ENCODE data around the gene LMNTD1. TPM values are rescaled to one million over a fixed set of nuclear protein-coding genes. Genes with fewer than 3 reads are reported as not detected.
A peak's percentile ranks its signal among the peaks of the same experiment; 100 is the strongest.

Gene LMNTD1
- total RNA-seq, 1 donor from 2014 or later: not detected

GRCh38 chr12:25566202-25566949 lies 13.3 kb upstream of the LMNTD1 start:
- FAIRE-seq (no peak), DNase-seq (ENCODE audit: low read depth) (no peak)
- H3K9me3 ChIP-seq (ENCODE audit: insufficient read depth, low read depth, low read length): no peaks in the 10 kb centered on the region
- no peak overlapping the region for H3K9ac ChIP-seq (ENCODE audit: low read length)
- H3K36me3 ChIP-seq (ENCODE audit: insufficient read depth, low read length): no peaks in the 10 kb centered on the region
- H3K36me3 Mint-ChIP-seq (ENCODE audit: low read depth, unreplicated experiment): no peaks in the 10 kb centered on the region
- H3K4me1 Mint-ChIP-seq (ENCODE audit: low read depth, unreplicated experiment): no peaks in the 10 kb centered on the region
- H3K4me2 ChIP-seq (ENCODE audit: low read length): no peak overlapping the region
- H3K79me2 ChIP-seq (ENCODE audit: insufficient read depth, low read length): no peaks in the 10 kb centered on the region
- no peak overlapping the region for H3K27ac Mint-ChIP-seq (ENCODE audit: unreplicated experiment)
- H3K27me3 Mint-ChIP-seq (ENCODE audit: low read depth, unreplicated experiment): no peaks in the 10 kb centered on the region
- H4K20me1 ChIP-seq (ENCODE audit: insufficient read depth, low read length): no peaks in the 10 kb centered on the region
- H3K4me3 ChIP-seq (ENCODE audit: insufficient read depth, low read depth, low read length): no peak overlapping the region
- no peaks in the 10 kb centered on the region for H3K27me3 ChIP-seq (ENCODE audit: insufficient read depth, low read length)
- no peak for TF ChIP-seq EZH2 (IDR thresholded peaks at IDR 0.05; ENCODE audit: insufficient read depth, low read length)
- no peak for TF ChIP-seq CTCF (IDR thresholded peaks at IDR 0.05; ENCODE audit: insufficient read depth, low read depth, low read length)
- no peak overlapping the region for H3K27ac ChIP-seq (ENCODE audit: low read depth, low read length)
- no peak overlapping the region for H3K4me3 Mint-ChIP-seq (ENCODE audit: unreplicated experiment)
- H2AFZ ChIP-seq (ENCODE audit: low read depth, low read length): no peak overlapping the region
- peaks cover 4% of the 10 kb centered on the region for H3K9me3 Mint-ChIP-seq (ENCODE audit: unreplicated experiment)
- H3K4me1 ChIP-seq (ENCODE audit: insufficient read depth, low read length): no peaks in the 10 kb centered on the region

GRCh38 chr12:25558586-25558985 lies 5.5 kb upstream of the LMNTD1 start:
- no peaks in the 10 kb centered on the region for H3K27me3 ChIP-seq (ENCODE audit: insufficient read depth, low read length)
- FAIRE-seq (no peak), DNase-seq (ENCODE audit: low read depth) (peak; percentile 35)
- H3K4me3 ChIP-seq (ENCODE audit: insufficient read depth, low read depth, low read length): no peak overlapping the region
- Mint-ChIP-seq H3K36me3 (ENCODE audit: low read depth, unreplicated experiment) (no peaks in the 10 kb centered on the region), H3K27me3 (ENCODE audit: low read depth, unreplicated experiment) (no peaks in the 10 kb centered on the region), H3K4me1 (ENCODE audit: low read depth, unreplicated experiment) (no peaks in the 10 kb centered on the region), H3K4me3 (ENCODE audit: unreplicated experiment) (no peak overlapping the region), H3K9me3 (ENCODE audit: unreplicated experiment) (no peaks in the 10 kb centered on the region), H3K27ac (ENCODE audit: unreplicated experiment) (no peak overlapping the region)
- H3K9me3 ChIP-seq (ENCODE audit: insufficient read depth, low read depth, low read length): no peaks in the 10 kb centered on the region
- H3K79me2 ChIP-seq (ENCODE audit: insufficient read depth, low read length): no peaks in the 10 kb centered on the region
- H3K27ac ChIP-seq (ENCODE audit: low read depth, low read length): no peak overlapping the region
- no peak overlapping the region for H3K9ac ChIP-seq (ENCODE audit: low read length)
- H2AFZ ChIP-seq (ENCODE audit: low read depth, low read length): no peak overlapping the region
- no peak for TF ChIP-seq CTCF (IDR thresholded peaks at IDR 0.05; ENCODE audit: insufficient read depth, low read depth, low read length)
- TF ChIP-seq EZH2 (IDR thresholded peaks at IDR 0.05; ENCODE audit: insufficient read depth, low read length): no peak
- no peaks in the 10 kb centered on the region for H3K4me1 ChIP-seq (ENCODE audit: insufficient read depth, low read length)
- H3K4me2 ChIP-seq (ENCODE audit: low read length): no peak overlapping the region
- H4K20me1 ChIP-seq (ENCODE audit: insufficient read depth, low read length): no peaks in the 10 kb centered on the region
- no peaks in the 10 kb centered on the region for H3K36me3 ChIP-seq (ENCODE audit: insufficient read depth, low read length)

- DNase-seq (ENCODE audit: low read depth): peak; percentile 14
- Mint-ChIP-seq H3K9me3 (ENCODE audit: unreplicated experiment) (no peaks in the 10 kb centered on the region), H3K27me3 (ENCODE audit: low read depth, unreplicated experiment) (no peaks in the 10 kb centered on the region), H3K4me1 (ENCODE audit: low read depth, unreplicated experiment) (no peaks in the 10 kb centered on the region), H3K4me3 (ENCODE audit: unreplicated experiment) (no peak overlapping the region), H3K27ac (ENCODE audit: unreplicated experiment) (no peak overlapping the region), H3K36me3 (ENCODE audit: low read depth, unreplicated experiment) (no peaks in the 10 kb centered on the region)
- Histone ChIP-seq H3K4me2 (ENCODE audit: low read length) (no peak overlapping the region), H3K79me2 (ENCODE audit: insufficient read depth, low read length) (no peaks in the 10 kb centered on the region), H3K4me3 (ENCODE audit: insufficient read depth, low read depth, low read length) (no peak overlapping the region), H4K20me1 (ENCODE audit: insufficient read depth, low read length) (no peaks in the 10 kb centered on the region), H3K27ac (ENCODE audit: low read depth, low read length) (no peak overlapping the region), H3K9me3 (ENCODE audit: insufficient read depth, low read depth, low read length) (no peaks in the 10 kb centered on the region), H3K9ac (ENCODE audit: low read length) (no peak overlapping the region), H3K27me3 (ENCODE audit: insufficient read depth, low read length) (no peaks in the 10 kb centered on the region), H3K4me1 (ENCODE audit: insufficient read depth, low read length) (peaks cover 2% of the 10 kb centered on the region), H3K36me3 (ENCODE audit: insufficient read depth, low read length) (no peaks in the 10 kb centered on the region), H2AFZ (ENCODE audit: low read depth, low read length) (no peak overlapping the region)
- no peak for TF ChIP-seq EZH2 (IDR thresholded peaks at IDR 0.05; ENCODE audit: insufficient read depth, low read length)
- peak; percentile 28 for TF ChIP-seq CTCF (IDR thresholded peaks at IDR 0.05; ENCODE audit: insufficient read depth, low read depth, low read length)
- no peak for FAIRE-seq
Measured at GRCh38 chr12:25557830-25558436, 4.8 kb upstream of the LMNTD1 start.
